Astrocyte (in vitro differentiated cells and primary cell): ENCODE measurements around the gene BCR. TPM values are rescaled to one million over a fixed set of nuclear protein-coding genes. Genes with fewer than 3 reads are reported as not detected.

Experiments
- DNase-seq: peaks from one replicate; pipeline ENCODE4 v3.0.0-alpha.2; 2010; ENCODE audit warnings: low read depth
- FAIRE-seq: peaks from 2 replicates; lab custom pipeline; 2011; peaks lifted over from hg19 to GRCh38; lab: Jason Lieb, UNC
- H2AFZ ChIP-seq: 2 replicates; pipeline ENCODE4 v1.6.0; 2012; ENCODE audit warnings: low read depth, low read length, inconsistent platforms
- H3K27ac ChIP-seq: 2 replicates; pipeline ENCODE4 v1.5.1; 2011; ENCODE audit warnings: low read depth, low read length, inconsistent platforms
- H3K27me3 ChIP-seq: 2 replicates; pipeline ENCODE4 v1.6.0; 2011; ENCODE audit warnings: low read length, inconsistent platforms; ENCODE audit not compliant: insufficient read depth
- H3K36me3 ChIP-seq: 2 replicates; pipeline ENCODE4 v1.5.1; 2011; ENCODE audit warnings: low read length, inconsistent platforms; ENCODE audit not compliant: insufficient read depth
- H3K4me1 ChIP-seq: 2 replicates; pipeline ENCODE4 v1.5.1; 2011; ENCODE audit warnings: low read length, inconsistent platforms; ENCODE audit not compliant: insufficient read depth
- H3K4me2 ChIP-seq: 2 replicates; pipeline ENCODE4 v1.6.0; 2012; ENCODE audit warnings: low read length, inconsistent platforms
- H3K4me3 ChIP-seq: 2 replicates; pipeline ENCODE4 v1.5.1; 2011; ENCODE audit warnings: low read depth, mild to moderate bottlenecking, low read length, inconsistent platforms; ENCODE audit not compliant: insufficient read depth
- H3K79me2 ChIP-seq: 2 replicates; pipeline ENCODE4 v1.6.0; 2012; ENCODE audit warnings: mild to moderate bottlenecking, low read length, inconsistent platforms; ENCODE audit not compliant: insufficient read depth
- H3K9ac ChIP-seq: 2 replicates; pipeline ENCODE4 v1.6.0; 2012; ENCODE audit warnings: mild to moderate bottlenecking, low read length, inconsistent platforms
- H3K9me3 ChIP-seq: 2 replicates; pipeline ENCODE4 v1.5.1; 2012; ENCODE audit warnings: low read depth, mild to moderate bottlenecking, low read length, inconsistent platforms; ENCODE audit not compliant: insufficient read depth
- H4K20me1 ChIP-seq: 2 replicates; pipeline ENCODE4 v1.6.0; 2012; ENCODE audit warnings: low read length, inconsistent platforms; ENCODE audit not compliant: insufficient read depth
- H3K27ac Mint-ChIP-seq: one replicate; pipeline ENCODE4 v1.8.0; 2021; ENCODE audit warnings: mild to moderate bottlenecking, mixed read lengths; ENCODE audit not compliant: unreplicated experiment
- H3K27me3 Mint-ChIP-seq: one replicate; pipeline ENCODE4 v1.8.0; 2021; ENCODE audit warnings: low read depth, mixed read lengths; ENCODE audit not compliant: unreplicated experiment
- H3K36me3 Mint-ChIP-seq: one replicate; pipeline ENCODE4 v1.8.0; 2021; ENCODE audit warnings: low read depth, mixed read lengths; ENCODE audit not compliant: unreplicated experiment
- H3K4me1 Mint-ChIP-seq: one replicate; pipeline ENCODE4 v1.8.0; 2021; ENCODE audit warnings: low read depth, mixed read lengths; ENCODE audit not compliant: unreplicated experiment
- H3K4me3 Mint-ChIP-seq: one replicate; pipeline ENCODE4 v1.8.0; 2021; ENCODE audit warnings: mild to moderate bottlenecking, moderate library complexity, mixed read lengths; ENCODE audit not compliant: unreplicated experiment
- H3K9me3 Mint-ChIP-seq: one replicate; pipeline ENCODE4 v1.8.0; 2021; ENCODE audit warnings: mild to moderate bottlenecking, mixed read lengths; ENCODE audit not compliant: unreplicated experiment
- EZH2 ChIP-seq: IDR thresholded peaks from 2 replicates; pipeline ENCODE4 v1.6.1; 2012; ENCODE audit warnings: mild to moderate bottlenecking, low read length, inconsistent platforms; ENCODE audit not compliant: insufficient read depth
- total RNA-seq: library from RNA; stranded (reverse); gene quantifications from 2 replicates; pipeline ENCODE4 v1.2.1, GENCODE V29; 2021
- TF ChIP-seq, protein P1 (sequence below): IDR thresholded peaks from 2 replicates; pipeline ENCODE4 v1.5.1; 2011; ENCODE audit warnings: low read depth, mild to moderate bottlenecking, inconsistent platforms, low read length, moderate library complexity; ENCODE audit not compliant: insufficient read depth

BCR gene
- total RNA-seq, 1 donor from 2014 or later = 48.9 TPM

DNA sequence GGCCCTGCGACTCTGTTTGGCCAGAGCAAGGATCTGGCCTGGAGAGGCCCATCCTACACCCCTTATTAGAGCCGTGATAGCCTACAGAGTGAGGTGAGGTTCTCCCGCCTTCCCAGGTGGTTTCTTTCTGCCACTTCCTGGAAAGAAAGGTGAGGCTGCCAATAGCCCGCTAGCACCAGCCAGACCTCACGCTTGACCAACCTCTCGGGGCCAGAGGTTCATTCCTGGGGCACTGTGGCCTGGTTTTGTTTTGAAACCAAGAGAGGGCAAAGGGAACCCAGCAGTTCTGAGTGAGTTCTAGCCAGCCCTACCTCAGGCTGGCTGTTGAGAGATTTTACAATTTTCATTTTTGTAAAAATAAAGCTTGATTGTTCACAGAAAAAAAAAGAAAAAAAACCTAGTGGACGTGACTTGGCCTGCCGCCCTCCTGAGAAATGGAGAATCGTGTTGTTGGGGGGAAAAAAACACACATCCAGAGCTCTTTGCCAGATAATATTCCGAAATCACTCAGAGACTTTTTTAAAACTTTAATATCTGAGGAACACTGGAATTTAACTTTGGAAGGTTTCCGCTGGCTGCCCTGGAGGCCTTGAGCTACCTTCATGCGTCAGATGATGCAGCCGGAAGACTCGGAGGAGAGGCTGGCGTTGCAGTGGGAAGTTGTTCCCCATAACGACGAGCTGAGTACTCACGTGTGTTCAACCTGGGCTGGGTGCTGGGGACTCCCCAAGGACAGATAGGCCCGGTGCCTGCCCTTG, 84.5 kb downstream of the BCR start:
- no peaks in the 10 kb centered on the region for H3K9me3 Mint-ChIP-seq

DNA sequence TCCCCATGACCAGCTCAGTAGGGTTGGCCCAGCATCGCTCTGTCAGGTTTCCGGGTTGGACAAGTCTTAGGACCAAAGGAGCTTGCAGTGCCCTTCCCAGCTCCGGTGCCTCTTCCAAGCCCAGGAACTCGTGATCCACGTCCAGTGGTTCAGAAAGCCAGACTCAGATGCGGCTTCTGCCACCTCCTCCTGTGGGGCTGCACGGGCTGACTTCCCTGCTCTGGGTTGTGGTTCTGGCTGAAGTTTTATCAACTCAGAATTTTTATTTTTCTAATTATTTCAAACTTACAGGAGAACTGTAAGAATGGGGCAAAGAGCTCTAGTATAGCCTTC, 85.0 kb downstream of the BCR start:
- Mint-ChIP-seq H3K36me3 (peaks cover 20% of the 10 kb centered on the region), H3K4me1 (no peaks in the 10 kb centered on the region), H3K27ac (no peak overlapping the region), H3K9me3 (no peaks in the 10 kb centered on the region), H3K27me3 (no peaks in the 10 kb centered on the region), H3K4me3 (no peak overlapping the region)
- Histone ChIP-seq H3K4me1 (no peaks in the 10 kb centered on the region), H3K4me2 (no peak overlapping the region), H3K36me3 (peaks cover 2% of the 10 kb centered on the region), H3K9me3 (no peaks in the 10 kb centered on the region), H3K27ac (no peak overlapping the region), H3K9ac (no peak overlapping the region), H3K79me2 (no peaks in the 10 kb centered on the region), H2AFZ (no peak overlapping the region), H3K4me3 (no peak overlapping the region), H4K20me1 (peaks cover 40% of the 10 kb centered on the region), H3K27me3 (no peaks in the 10 kb centered on the region)
- no peak for FAIRE-seq
- no peak for DNase-seq
- TF ChIP-seq, protein P1, sequence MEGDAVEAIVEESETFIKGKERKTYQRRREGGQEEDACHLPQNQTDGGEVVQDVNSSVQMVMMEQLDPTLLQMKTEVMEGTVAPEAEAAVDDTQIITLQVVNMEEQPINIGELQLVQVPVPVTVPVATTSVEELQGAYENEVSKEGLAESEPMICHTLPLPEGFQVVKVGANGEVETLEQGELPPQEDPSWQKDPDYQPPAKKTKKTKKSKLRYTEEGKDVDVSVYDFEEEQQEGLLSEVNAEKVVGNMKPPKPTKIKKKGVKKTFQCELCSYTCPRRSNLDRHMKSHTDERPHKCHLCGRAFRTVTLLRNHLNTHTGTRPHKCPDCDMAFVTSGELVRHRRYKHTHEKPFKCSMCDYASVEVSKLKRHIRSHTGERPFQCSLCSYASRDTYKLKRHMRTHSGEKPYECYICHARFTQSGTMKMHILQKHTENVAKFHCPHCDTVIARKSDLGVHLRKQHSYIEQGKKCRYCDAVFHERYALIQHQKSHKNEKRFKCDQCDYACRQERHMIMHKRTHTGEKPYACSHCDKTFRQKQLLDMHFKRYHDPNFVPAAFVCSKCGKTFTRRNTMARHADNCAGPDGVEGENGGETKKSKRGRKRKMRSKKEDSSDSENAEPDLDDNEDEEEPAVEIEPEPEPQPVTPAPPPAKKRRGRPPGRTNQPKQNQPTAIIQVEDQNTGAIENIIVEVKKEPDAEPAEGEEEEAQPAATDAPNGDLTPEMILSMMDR = no peak
- TF ChIP-seq EZH2 = no peak

More for the DNA sequence above, 84.5 kb downstream of the BCR start:
- TF ChIP-seq EZH2 = no peak
- TF ChIP-seq, protein P1 = no peak
- H3K9me3 ChIP-seq = no peaks in the 10 kb centered on the region
- no peak overlapping the region for H3K4me3 ChIP-seq
- no peak for DNase-seq
- peaks cover 20% of the 10 kb centered on the region for H3K36me3 Mint-ChIP-seq
- H3K27me3 Mint-ChIP-seq = no peaks in the 10 kb centered on the region
- peaks cover 42% of the 10 kb centered on the region for H4K20me1 ChIP-seq
- no peaks in the 10 kb centered on the region for H3K79me2 ChIP-seq
- no peak overlapping the region for H3K9ac ChIP-seq
- no peaks in the 10 kb centered on the region for H3K27me3 ChIP-seq
- H3K27ac ChIP-seq = no peak overlapping the region
- H3K27ac Mint-ChIP-seq = no peak overlapping the region
- H3K4me1 Mint-ChIP-seq = no peaks in the 10 kb centered on the region
- no peak for FAIRE-seq
- no peak overlapping the region for H3K4me2 ChIP-seq
- peaks cover 2% of the 10 kb centered on the region for H3K36me3 ChIP-seq
- no peak overlapping the region for H3K4me3 Mint-ChIP-seq
- H3K4me1 ChIP-seq = no peaks in the 10 kb centered on the region
- H2AFZ ChIP-seq = no peak overlapping the region

DNA sequence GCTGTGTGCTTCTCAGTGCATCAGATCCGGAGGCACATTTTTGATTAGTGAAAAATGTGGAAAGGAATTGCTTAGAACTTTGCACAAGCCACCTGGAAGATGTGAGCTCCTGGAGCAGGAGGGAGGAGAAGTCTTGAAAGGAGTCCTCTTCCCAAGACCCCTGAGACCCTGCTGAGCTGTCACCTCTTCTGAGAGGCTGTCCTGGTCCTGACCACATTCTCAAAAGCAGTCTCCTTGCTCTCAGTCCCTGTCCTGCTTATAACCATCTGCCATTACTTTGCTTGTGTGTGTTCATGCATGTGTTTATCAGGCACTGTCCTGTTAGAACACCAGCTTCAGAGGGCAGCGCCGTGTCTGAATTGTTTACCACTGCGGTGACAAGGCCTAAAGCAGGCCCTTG, 86.5 kb downstream of the BCR start:
- Mint-ChIP-seq H3K4me3 (no peak overlapping the region), H3K27me3 (no peaks in the 10 kb centered on the region), H3K4me1 (no peaks in the 10 kb centered on the region), H3K36me3 (peaks cover 20% of the 10 kb centered on the region), H3K27ac (no peak overlapping the region), H3K9me3 (no peaks in the 10 kb centered on the region)
- Histone ChIP-seq H3K4me1 (no peaks in the 10 kb centered on the region), H4K20me1 (peaks cover 31% of the 10 kb centered on the region), H2AFZ (no peak overlapping the region), H3K4me2 (no peak overlapping the region), H3K27me3 (no peaks in the 10 kb centered on the region), H3K27ac (no peak overlapping the region), H3K4me3 (no peak overlapping the region), H3K79me2 (no peaks in the 10 kb centered on the region), H3K9me3 (no peaks in the 10 kb centered on the region), H3K9ac (no peak overlapping the region), H3K36me3 (peaks cover 2% of the 10 kb centered on the region)
- FAIRE-seq (no peak), DNase-seq (no peak)
- no peak for TF ChIP-seq EZH2
- TF ChIP-seq, protein P1 = no peak
